ENCODE data around the gene NEDD9. TPM values are rescaled to one million over a fixed set of nuclear protein-coding genes. Genes with fewer than 3 reads are reported as not detected.

The NEDD9 gene
- total RNA-seq, 2 experiments from 2014 or later = 72.2 to 80.8 TPM

DNA sequence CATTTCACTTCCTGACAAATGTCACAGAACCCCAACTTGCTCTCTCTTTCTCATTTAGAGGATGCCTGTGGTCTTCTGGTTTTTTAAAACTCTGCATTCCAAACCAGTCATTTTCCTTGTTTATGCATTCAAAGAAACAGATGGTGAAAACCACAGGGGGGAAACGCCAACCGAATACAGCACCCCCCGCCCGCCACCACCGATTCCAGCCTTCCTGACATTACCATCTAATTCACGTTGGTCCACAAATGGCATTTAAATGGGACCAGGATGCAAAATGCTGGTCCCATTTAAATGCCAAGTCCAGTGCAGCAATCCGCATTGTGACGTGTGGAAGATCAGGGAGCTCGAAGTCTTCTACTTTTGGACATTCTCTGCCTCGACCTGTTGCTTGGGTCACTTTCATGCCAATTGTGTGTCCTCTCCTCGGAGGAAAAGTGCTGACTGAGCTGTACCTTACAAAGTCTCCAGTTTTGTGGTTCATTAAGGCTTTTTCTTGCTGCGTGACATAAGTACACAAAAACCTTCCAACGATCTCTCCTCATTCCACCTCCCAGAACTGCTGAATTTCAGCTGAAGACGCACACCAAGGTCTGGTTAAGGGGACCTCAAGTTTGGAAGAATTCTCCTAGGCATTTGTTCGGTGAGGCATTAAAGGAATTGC lies 35.8 kb downstream of the NEDD9 start:
- peaks cover 46% of the 10 kb centered on the region for H3K4me1 Mint-ChIP-seq
- POLR2A ChIA-PET = interaction anchor here (1.6 kb wide), 1 partner anchor 14 kb away, joined by 4 read pairs; no protein-coding TSS in a partner anchor

DNA sequence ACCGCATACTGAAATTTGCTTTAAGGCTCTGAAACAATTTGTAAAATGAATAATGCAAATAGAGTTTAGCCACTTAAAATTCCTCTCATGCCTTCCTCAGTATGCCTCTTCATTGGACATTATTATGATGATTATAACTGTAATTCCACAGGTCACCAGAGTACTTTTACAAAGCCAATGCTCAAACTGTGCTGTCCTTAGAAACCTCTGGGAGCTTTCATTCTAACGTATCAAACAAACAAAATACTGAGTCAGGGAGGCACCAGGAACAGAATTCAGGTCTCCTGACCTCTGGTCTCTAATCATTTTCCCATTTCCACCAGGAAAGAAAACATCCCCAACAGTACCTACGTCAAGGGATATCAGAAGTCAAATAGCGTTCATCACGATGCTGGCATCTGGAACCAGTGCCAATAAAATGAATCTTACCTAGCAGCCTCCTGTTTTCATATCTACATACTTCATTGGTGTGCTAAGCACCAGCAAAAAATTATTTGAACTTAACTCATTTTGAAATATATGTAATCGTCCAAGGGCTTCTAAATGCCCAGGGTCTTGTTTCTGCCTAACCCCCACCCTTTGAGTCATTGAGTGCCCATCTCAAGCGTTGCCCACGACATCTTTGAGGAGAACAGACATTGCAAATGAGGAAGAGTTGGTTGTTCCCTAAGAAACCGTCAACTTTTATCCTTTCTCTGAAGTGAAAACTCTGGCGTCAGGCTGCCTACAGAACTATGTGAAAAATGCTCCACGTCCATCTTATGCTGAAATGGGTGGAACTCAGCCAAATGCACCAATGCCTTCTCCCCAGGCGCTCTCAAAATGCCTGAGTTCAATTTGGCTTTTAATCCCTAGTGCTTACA lies 37.9 kb downstream of the NEDD9 start:
- POLR2A ChIA-PET = interaction anchor here (0.7 kb wide), 1 partner anchor 179 kb away, joined by 3 read pairs; no protein-coding TSS in a partner anchor
- Mint-ChIP-seq H3K9me3 (peaks cover 1% of the 10 kb centered on the region), H3K4me3 (no peak overlapping the region), H3K27me3 (no peaks in the 10 kb centered on the region), H3K27ac (no peak overlapping the region), H3K36me3 (peaks cover 81% of the 10 kb centered on the region), H3K4me1 (peaks cover 31% of the 10 kb centered on the region)
- ATAC-seq (ENCODE audit: low read depth) (no peak), DNase-seq (no peak)

More for the DNA sequence above, 35.8 kb downstream of the NEDD9 start:
- no peak for DNase-seq
- Mint-ChIP-seq H3K27ac (peak overlapping the region; percentile 66), H3K36me3 (peaks cover 80% of the 10 kb centered on the region), H3K9me3 (peaks cover 1% of the 10 kb centered on the region), H3K27me3 (no peaks in the 10 kb centered on the region), H3K4me3 (no peak overlapping the region)
- no peak for ATAC-seq (ENCODE audit: low read depth)

DNA sequence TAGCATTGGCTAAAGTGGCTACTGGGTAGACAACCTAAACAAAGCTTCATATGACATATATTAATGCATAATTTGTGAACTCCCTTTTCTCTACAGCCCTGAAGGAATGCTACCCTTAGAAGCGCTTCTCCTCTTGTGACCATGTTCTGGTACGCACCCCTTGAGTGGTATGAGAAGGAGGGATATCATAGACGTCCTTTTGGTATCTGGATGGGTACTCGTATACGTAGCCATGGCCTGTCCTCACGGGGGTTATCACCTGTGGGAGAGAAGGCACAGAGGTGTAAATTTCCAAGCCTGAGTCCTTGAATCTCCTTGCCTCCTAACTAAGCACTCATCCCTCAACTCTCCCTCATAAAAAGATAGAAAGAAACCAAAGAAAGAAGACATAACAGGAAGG lies 39.0 kb downstream of the NEDD9 start:
- Mint-ChIP-seq H3K9me3 (peaks cover 3% of the 10 kb centered on the region), H3K27ac (peak overlapping the region; percentile 69), H3K4me1 (peaks cover 23% of the 10 kb centered on the region), H3K36me3 (peaks cover 82% of the 10 kb centered on the region), H3K4me3 (no peak overlapping the region), H3K27me3 (no peaks in the 10 kb centered on the region)
- ATAC-seq (ENCODE audit: low read depth) (no peak), DNase-seq (no peak)
- POLR2A ChIA-PET = interaction anchor here (0.7 to 1.0 kb wide), 4 partner anchors 9 to 304 kb away, joined by 3 read pairs; no protein-coding TSS in a partner anchor

DNA sequence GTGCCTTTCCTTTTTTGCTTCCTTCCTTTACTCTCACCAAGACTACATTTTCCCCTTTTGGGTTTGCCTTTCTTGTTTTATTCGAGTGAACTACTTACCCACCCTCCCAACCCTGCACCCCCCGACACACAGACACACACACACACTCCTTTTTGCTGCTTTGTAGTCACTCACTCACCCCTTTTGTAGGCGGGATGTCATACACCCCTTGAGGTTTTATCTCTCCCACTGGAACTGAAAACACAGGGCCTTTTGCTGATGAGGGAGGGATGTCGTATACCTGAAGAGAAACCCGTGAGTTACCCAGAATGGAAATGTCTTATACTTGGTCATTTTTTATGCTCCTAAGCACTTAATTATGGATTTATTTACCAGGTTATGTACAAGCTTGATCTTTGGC lies 40.3 kb downstream of the NEDD9 start:
- H3K36me3 Mint-ChIP-seq = peaks cover 83% of the 10 kb centered on the region
- peaks cover 16% of the 10 kb centered on the region for H3K4me1 Mint-ChIP-seq
- no peaks in the 10 kb centered on the region for H3K27me3 Mint-ChIP-seq
- no peak for ATAC-seq (ENCODE audit: low read depth)
- no peak for DNase-seq
- H3K4me3 Mint-ChIP-seq = no peak overlapping the region
- H3K27ac Mint-ChIP-seq = no peak overlapping the region
- POLR2A ChIA-PET = interaction anchor here (0.7 kb wide), 2 partner anchors 161 to 243 kb away, joined by 5 to 6 read pairs; no protein-coding TSS in a partner anchor
- H3K9me3 Mint-ChIP-seq = peaks cover 2% of the 10 kb centered on the region

DNA sequence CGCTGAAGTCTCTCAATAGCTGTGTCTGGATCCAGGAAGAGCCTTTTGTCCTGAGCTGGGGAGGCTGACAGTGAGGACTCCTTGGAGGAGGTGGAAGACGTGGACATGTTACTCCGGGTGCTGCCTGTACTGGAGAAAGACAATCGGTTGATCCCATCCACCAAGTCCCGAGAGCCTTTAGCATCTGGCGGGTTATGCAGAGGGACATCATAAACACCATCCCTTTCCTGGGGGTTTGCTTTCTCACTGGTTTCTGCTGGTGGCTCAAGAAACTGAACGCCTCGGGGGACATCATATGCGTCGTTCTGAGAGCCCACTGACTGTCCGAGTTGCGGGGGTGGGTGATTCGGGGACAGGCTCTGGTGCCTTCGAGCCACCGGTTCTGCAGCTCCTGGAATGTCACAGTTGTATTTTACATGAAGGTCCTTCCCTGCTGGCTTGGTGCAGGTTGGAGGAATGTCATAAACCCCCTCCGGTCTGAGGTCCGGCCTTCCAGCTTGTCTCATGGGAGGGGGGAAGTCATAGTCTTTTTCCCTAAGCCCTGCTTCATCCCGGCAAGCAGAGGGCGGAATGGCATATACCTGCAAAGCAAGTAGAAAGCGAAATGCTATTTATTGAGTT lies 41.7 kb downstream of the NEDD9 start:
- H3K4me1 Mint-ChIP-seq = peaks cover 6% of the 10 kb centered on the region
- H3K27me3 Mint-ChIP-seq = no peaks in the 10 kb centered on the region
- POLR2A ChIA-PET = no interaction called here
- peaks cover 2% of the 10 kb centered on the region for H3K9me3 Mint-ChIP-seq
- peaks cover 83% of the 10 kb centered on the region for H3K36me3 Mint-ChIP-seq
- no peak overlapping the region for H3K4me3 Mint-ChIP-seq
- DNase-seq (no peak), ATAC-seq (ENCODE audit: low read depth) (no peak)
- no peak overlapping the region for H3K27ac Mint-ChIP-seq

DNA sequence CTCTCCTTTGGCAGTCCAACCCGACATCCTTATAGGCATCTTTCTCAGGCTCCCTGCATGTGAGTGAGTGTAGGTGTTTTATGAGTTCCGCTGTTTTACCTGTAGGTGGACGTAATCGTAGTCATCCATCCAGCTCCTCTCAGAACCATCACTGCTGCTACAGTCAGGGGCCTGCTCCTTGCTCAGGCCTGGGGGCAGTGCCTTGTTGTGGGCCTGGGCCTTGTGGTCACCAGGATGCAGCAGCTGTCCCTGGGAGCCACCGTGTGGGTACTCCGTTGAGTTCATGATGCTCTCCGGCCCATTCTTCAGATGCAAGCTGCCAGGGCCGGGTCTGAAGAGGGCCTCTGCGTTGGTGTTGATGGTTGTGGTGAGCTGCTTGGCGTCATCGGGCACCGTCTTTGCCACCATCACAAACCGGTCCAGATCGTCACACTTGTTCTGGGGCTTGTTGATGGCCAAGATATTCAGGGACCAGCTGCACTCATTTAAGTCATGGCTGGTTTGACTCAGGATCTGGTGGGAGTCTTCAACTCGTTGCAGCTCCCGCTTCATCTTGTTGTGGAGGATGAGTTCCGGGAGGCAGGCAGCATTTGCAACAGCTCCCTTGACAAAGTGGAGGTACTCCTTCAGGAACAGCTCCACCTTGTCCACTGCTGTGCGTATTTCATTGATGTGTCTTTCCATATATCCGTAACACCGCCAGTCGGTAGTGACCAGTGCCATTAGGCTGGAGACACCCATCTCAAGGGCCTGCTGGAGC lies 42.4 kb downstream of the NEDD9 start:
- DNase-seq = no peak
- Mint-ChIP-seq H3K4me1 (peaks cover 6% of the 10 kb centered on the region), H3K27me3 (no peaks in the 10 kb centered on the region), H3K9me3 (peaks cover 2% of the 10 kb centered on the region), H3K27ac (no peak overlapping the region), H3K36me3 (peaks cover 87% of the 10 kb centered on the region), H3K4me3 (no peak overlapping the region)
- no peak for ATAC-seq (ENCODE audit: low read depth)
- POLR2A ChIA-PET = interaction anchor here (0.5 kb wide), 1 partner anchor 16 kb away, joined by 3 read pairs; no protein-coding TSS in a partner anchor

DNA sequence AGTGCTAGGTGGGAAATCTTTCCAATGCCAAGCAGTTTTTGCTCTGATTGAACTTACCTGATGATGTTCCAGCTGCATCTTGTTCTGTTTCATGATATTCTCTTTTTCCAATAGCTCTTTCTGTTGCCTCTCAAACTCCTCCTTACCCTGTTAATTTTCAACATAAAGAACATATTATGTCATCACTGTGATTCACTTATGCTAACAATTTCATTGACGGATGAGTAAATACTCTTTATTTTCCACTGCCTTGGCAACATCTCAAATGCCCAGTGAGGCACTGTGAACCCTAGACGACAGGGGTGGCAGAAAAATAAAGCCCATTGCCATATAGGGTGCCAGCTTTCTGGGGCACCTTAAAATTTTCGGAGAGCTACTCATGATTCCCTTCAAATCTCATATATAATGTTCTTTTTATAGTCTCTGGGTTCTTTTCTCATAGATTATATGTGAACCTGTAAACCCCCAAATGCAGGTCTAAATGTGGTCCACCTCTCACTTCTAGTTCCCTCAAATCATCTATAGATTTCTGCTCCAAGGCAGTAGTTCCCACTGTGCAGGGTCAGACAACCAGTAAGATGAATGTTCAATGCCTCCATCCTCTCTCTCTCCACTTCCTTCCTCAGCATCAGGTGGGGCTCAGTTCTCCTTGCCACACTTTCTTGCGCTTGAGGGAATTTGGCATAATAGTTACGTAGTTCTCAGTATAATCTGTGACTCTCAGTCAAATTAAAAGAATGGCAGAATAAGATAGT lies 44.1 kb downstream of the NEDD9 start:
- Mint-ChIP-seq H3K4me3 (no peak overlapping the region), H3K4me1 (peaks cover 7% of the 10 kb centered on the region), H3K9me3 (peaks cover 4% of the 10 kb centered on the region), H3K27ac (no peak overlapping the region), H3K36me3 (peaks cover 88% of the 10 kb centered on the region), H3K27me3 (no peaks in the 10 kb centered on the region)
- ATAC-seq (ENCODE audit: low read depth) (no peak), DNase-seq (no peak)
- POLR2A ChIA-PET = no interaction called here

DNA sequence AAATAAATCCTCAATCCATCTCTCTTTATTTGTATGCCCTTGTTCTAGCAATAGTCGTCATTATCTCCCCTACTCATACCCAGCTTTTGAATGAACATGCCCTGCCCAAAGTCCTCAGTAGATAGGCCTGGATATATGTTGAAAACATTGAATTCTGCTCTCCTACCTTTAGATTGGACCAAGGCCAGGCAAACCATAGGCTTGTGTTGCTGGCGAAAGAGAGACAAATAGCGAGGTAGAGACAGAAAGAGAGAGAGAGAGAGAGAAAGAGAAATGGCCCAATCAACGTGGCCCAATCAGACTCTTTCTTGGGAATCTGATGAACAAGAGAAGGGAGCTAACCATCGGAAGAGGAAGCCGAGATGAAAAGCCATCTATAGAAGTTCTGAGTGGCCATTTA lies 45.2 kb downstream of the NEDD9 start:
- peaks cover 86% of the 10 kb centered on the region for H3K36me3 Mint-ChIP-seq
- H3K27ac Mint-ChIP-seq = no peak overlapping the region
- H3K4me1 Mint-ChIP-seq = peaks cover 7% of the 10 kb centered on the region
- ATAC-seq (ENCODE audit: low read depth) (no peak), DNase-seq (no peak)
- POLR2A ChIA-PET = no interaction called here
- peaks cover 4% of the 10 kb centered on the region for H3K9me3 Mint-ChIP-seq
- H3K27me3 Mint-ChIP-seq = no peaks in the 10 kb centered on the region
- no peak overlapping the region for H3K4me3 Mint-ChIP-seq

DNA sequence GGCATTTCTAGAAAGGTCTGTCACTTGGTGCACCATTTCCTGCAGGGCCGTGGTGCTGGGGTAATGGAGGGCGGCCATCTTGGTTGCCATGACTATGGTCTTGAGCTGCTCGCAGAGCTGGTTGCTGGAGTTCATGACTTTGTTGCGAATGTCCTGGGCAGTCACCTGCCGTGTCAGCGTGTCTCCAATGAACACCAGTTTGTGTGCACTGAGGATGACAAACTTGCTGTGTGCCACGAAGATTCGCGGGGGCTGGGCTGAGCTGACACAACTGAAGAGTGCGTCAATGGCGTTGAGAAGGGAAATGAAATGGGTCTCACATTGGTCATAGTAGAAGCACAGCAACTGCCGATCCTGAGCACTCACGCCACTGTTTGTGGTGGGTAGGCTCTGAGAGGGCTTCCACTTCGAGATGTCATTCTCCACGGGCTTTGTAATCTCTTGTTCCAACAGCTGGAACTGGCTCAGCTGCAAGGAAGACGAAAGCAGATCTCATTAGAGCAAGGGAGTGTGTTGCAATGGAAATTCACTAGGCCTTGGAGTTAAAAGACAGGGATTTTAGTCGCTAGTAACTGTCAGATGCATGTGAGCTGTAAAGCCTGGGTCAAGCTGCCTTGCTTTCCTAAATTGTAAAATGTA lies 47.1 kb downstream of the NEDD9 start:
- peaks cover 7% of the 10 kb centered on the region for H3K4me1 Mint-ChIP-seq
- no peaks in the 10 kb centered on the region for H3K27me3 Mint-ChIP-seq
- peaks cover 4% of the 10 kb centered on the region for H3K9me3 Mint-ChIP-seq
- no peak for DNase-seq
- H3K4me3 Mint-ChIP-seq = no peak overlapping the region
- no peak overlapping the region for H3K27ac Mint-ChIP-seq
- POLR2A ChIA-PET = interaction anchor here (1.4 kb wide), 1 partner anchor 73 kb away, joined by 3 read pairs; no protein-coding TSS in a partner anchor
- peaks cover 82% of the 10 kb centered on the region for H3K36me3 Mint-ChIP-seq
- no peak for ATAC-seq (ENCODE audit: low read depth)

DNA sequence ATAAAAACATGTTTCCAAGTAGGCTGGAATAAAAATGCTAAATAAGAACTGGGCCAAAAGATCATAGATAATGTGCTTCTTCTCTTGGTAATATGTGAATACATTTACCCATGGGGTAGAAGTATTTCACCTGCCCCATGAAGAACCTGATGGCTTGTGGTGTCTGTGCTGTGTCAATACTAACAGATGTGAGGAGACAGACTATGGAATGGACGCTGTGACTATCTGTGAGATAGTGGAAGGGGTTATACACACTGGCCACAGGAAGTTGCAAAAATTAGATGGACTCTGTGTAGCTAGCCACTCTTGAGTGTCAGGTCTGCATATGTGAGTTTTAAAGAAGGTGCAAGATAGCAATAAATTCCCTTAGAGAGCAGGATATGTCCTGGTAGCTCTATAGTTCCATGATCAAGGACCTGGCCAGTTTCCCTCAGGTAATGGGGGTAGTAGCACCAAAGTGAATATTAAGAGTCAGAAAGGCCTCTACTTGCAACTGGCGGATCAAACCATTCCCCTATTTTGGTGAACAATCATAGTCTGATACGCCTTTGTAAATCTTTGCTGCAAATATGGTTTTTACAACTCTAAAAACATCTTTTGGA lies 48.6 kb downstream of the NEDD9 start:
- DNase-seq (no peak), ATAC-seq (ENCODE audit: low read depth) (no peak)
- Mint-ChIP-seq H3K9me3 (peaks cover 4% of the 10 kb centered on the region), H3K27ac (no peak overlapping the region), H3K4me1 (peaks cover 7% of the 10 kb centered on the region), H3K36me3 (peaks cover 68% of the 10 kb centered on the region), H3K4me3 (no peak overlapping the region), H3K27me3 (no peaks in the 10 kb centered on the region)
- POLR2A ChIA-PET = no interaction called here

DNA sequence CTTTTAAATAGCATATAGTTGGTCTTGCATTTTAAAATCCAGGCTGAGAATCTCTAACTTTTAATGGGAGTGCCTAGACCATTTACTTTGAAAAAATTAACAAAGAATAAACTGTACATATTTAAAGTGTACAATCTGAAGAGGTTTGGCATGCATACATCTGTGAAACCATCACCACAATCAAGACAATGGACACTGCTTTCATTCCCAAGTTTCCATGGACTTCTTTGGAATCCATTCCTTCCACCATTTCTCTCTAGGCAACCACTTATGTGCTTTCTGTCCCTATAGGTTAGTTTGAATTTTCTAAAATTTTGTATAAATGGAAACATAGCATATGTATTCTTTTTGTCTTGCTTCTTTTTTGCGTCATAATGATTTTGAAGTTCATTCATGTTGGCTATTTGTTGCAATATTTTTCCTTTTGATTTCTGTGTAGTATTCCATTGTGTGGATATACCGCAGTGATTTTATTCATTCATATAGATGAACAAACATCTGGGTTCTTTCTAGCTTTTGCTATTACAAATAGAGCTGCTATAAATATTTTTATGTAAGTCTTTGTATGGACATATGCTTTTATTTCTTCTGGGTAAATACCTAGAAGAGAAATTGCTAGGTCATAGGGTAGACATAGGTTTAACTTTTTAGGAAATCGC lies 50.9 kb downstream of the NEDD9 start:
- Mint-ChIP-seq H3K9me3 (peaks cover 2% of the 10 kb centered on the region), H3K27ac (no peak overlapping the region), H3K4me3 (no peak overlapping the region), H3K36me3 (peaks cover 48% of the 10 kb centered on the region), H3K4me1 (peaks cover 7% of the 10 kb centered on the region), H3K27me3 (no peaks in the 10 kb centered on the region)
- no peak for DNase-seq
- no peak for ATAC-seq (ENCODE audit: low read depth)
- POLR2A ChIA-PET = no interaction called here
